Fibroblast of skin of scalp (primary cell): ENCODE data around the gene COG2. TPM values are rescaled to one million over a fixed set of nuclear protein-coding genes. Genes with fewer than 3 reads are reported as not detected.
"Not testable (repeated sequence)": the region's sequence is repeated elsewhere in the genome, so short reads cannot be mapped to it uniquely, and the experiment has no call there.

Source experiments
- DNase-seq: peaks from one replicate; pipeline ENCODE4 v3.0.0-alpha.2; 2013
- polyA plus RNA-seq, 2 experiments: library from polyadenylated mRNA; unstranded; fragments of 120-200 nt; gene quantifications; one replicate each; pipeline ENCODE4 v1.2.1, GENCODE V29; 2013; ENCODE audit not compliant: insufficient read length in 2 of 2

Gene COG2, protein sequence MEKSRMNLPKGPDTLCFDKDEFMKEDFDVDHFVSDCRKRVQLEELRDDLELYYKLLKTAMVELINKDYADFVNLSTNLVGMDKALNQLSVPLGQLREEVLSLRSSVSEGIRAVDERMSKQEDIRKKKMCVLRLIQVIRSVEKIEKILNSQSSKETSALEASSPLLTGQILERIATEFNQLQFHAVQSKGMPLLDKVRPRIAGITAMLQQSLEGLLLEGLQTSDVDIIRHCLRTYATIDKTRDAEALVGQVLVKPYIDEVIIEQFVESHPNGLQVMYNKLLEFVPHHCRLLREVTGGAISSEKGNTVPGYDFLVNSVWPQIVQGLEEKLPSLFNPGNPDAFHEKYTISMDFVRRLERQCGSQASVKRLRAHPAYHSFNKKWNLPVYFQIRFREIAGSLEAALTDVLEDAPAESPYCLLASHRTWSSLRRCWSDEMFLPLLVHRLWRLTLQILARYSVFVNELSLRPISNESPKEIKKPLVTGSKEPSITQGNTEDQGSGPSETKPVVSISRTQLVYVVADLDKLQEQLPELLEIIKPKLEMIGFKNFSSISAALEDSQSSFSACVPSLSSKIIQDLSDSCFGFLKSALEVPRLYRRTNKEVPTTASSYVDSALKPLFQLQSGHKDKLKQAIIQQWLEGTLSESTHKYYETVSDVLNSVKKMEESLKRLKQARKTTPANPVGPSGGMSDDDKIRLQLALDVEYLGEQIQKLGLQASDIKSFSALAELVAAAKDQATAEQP
- polyA plus RNA-seq (2013, experiment 1 of 2; ENCODE audit: insufficient read length), result 11.7 TPM
- polyA plus RNA-seq (2013, experiment 2 of 2; ENCODE audit: insufficient read length), result 13.3 TPM

DNA sequence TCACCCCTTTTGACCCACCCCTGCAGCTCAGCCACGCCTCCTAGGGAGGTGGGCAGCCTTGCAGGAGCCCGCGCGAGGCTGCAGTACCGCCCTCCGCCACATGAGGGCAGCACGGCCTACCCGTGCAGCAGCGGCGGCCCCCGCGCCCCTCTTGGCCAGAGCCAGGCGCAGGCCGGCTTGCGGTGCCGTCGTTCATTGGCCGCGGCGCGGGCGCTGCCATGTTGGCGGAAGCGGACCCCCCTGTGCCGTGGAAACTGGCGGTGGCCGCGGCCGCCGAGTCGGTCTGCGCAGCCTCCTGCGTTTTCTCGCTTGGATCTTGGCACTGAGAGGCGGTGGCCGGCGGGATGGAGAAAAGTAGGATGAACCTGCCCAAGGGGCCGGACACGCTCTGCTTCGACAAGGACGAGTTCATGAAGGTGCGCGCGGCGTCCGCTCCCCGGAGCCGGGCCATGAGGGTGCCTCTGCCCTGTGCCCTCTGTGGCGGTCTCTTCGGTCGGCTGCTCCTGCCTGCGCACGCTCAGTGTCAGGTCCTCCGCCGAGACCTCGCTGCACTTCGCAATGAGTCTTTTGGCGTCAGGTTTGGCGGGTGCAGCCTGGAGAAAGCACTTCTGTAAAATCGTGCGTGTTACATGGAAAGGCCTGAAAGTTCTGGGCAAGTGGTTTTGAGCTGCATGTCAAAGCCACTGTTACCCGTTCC lies at the start of gene COG2:
TSS of gene COG2 (plus strand) at position 219 of the 697 bp plus-strand sequence. CDS start at position 345, 126 bp downstream.
- peak; percentile 93 for DNase-seq

DNA sequence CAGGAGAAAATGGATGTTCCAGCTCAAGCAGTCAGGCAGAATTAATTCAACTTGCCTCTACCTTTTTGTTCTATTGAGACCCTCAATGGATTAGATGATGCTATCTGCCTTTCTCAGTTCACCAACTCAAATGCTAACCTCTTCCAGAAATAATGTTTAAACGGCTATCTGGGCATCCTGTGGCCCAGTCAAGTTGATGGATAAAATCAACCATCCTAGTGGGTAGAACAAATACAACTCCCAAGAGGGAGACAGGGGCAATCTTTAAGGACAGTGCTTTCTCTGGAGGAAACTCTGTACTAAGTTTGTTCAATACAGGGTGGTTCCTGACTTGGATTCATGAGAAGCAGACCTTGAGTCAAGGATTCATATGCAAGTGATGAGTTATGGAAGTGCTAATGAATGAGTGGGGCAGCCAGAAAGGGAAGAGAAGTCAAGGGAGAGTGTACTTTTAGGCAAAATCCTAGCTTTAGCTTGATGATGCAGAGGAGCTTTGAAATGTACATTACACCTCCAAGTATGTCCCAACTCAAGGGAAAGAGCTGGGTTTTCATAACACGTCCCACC lies 49.4 kb upstream of the COG2 start:
- no peak for DNase-seq

DNA sequence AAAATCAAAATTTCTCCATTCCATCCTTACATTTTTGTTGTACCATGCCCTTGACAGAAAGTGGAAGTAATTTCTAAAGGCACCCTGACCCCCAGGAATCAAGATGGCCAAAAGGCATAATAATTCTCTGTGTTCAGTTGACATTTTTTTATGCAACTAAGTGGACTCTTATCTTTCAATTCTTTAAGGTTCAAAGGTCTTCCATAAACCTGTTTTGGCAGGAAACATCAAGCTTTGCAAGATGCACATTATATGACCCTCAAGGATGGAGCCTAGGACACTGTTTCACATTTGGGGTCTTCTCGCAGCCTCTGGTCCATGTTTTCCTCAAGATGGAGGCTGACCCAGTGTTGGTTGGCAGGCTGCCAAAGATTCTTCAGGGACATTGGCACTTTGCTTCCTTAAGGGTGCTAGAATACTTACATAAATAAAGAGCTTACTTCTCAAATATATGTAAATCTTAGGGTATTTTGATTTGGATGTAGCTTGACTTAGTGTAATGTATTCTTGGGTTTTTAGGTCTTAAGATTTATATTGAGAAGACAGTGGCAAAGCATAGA lies 48.0 kb upstream of the COG2 start:
- DNase-seq, result no peak

DNA sequence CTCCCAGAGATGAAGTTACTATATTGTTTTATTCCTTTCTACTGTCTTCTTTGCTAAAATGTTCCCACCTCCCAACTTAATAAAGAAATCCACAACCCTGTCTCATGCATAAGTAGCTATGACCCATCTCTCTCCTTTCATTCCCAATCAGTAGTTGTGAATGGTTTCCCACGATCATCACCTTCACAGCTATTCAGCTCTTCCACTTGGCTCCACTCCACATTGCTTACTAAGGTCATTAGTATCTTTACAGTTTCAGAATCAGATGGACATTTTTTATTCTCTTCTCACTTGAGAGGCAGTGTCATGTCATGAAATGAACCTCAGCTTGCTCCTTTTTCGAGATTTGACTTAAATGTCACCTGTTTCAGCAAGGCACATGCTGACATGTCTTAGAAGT lies 47.1 kb upstream of the COG2 start:
- DNase-seq, result no peak

DNA sequence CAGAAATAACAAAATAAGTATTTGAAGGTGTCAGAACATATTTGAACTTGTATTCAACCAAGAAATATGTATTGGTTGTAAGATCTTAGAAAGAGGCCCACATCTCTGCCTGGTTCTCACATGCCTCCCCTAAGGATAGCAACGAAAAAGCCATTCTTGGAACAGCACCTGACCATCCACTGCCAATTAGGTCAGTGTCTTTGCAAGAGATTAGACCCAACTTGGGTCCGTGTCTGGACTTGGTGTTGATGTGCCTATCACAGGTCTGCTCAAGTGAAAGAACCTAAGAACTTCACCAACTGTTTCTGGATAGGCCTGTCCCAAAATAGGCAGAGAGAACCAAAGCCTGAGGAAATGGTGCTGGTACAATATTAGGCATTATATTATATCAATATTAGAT lies 46.0 kb upstream of the COG2 start:
- no peak for DNase-seq

DNA sequence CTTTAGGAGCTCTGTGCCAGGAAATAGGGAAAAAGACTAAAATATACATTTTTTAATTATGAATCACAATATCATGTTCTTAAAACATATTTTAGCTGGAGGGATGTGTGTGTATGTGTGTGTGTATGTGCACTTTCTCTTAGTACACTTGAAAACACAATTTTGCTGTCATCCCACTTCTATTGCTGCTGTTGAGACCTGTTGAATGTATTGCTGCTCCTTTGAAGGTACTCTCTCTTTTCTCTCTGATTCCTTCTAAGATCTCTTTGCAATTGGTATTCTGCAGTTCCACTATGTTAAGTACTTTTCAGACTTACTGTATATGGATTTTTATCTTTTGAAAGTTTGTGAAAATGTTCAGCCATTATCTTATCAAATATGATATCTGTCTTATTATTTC lies 43.5 kb upstream of the COG2 start:
- DNase-seq, result no peak

DNA sequence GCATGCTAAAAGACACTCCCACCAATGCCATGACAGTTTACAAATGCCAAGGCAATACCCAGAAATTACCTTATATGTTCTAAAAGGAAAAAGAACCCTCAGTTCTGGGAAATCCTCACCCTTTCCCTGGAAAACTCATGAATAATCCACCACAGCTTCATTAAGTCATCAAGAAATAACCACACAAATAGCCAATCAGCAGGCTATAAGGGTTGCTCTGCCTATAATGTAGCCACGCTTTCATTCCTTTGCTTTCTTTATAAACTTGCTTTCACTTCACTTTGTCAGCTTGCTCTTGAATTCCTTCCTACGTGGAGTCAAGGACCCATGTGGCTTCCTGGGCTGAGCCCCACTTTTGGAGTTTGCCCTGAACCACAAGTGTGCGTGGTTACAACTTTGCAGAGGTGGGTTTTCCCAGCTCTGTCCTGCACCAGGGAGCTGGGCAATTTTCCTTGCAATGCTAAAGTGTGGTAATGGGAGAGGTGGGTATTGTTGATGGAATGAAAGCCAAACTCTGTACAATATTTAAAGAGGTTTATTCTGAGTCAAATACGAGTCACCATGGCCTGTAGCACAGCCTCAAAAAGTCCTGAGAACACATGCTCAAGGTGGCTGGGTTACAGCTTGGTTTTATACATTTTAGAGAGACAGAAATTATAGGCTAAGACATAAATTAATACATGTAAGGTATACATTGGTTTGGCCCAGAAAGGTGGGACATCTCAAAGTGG lies 42.2 kb upstream of the COG2 start:
- DNase-seq, result no peak

DNA sequence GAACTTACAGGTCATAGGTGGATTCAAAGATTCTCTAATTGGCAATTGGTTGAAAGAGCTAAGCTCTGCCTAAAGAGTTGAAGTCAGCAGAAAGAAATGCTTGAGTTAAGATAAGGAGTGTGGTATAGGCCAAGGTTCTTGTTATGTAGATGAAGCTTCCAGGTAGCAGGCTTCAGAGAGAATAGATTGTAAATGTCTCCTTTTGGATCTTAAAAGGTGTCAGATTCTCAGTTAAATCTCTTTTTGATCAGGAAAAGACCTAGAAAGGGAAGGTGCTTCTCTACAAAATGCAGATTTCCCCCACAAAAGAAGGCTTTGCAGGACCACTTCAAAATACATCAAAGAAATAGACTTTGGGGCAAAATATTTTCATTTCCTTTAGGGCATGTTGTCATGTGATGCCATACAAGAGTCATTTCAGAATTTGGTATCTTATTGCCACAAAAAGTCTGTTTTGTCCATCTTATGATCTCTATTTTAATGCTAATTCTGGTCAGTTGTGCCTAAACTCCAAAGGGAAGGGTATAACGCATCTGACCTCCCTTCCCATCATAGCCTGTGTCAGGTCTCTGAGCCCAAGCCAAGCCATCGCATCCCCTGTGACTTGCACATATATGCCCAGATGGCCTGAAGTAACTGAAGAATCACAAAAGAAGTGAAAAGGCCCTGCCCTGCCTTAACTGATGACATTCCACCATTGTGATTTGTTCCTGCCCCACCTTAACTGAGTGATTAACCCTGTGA lies 41.5 kb upstream of the COG2 start:
- not testable (repeated sequence) for DNase-seq

DNA sequence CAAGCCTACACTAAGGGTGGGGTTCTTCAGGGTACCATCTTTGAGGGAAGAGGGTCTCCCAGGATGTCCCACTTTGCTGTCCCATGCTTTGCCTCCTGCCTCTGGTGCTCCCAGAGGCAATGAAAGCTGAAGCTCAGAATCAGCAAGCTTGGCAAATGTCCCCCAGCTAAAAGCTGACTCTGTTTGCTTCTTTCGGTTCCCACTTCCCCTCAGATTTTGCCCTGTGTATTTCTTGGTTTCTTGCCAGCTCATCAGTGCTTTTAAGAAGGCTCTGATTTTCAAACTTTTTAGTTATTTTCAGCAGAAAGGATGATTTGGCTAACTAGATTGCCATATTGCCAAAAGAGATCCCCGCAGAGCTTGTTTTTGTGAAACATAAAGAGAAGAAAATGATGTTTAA lies 33.1 kb upstream of the COG2 start:
- no peak for DNase-seq

DNA sequence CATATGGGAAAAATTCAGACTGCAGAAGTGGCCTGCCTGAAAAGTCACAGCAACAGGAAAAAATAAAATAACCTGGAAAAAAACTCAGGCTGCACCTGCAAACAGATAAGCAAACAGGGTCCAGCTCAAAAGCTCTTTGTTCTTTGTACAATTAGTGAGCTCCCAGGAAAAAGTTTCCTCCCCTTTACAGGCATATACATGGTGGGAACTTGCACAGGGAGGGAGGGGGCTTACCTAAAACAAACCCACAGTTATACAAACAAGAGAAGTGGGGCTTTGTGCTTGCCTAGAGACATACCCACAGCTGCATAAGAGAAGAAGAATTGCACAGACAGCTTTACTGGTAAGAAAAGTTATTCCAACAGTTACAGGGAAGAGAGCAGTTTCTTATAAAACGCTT lies 31.7 kb upstream of the COG2 start:
- DNase-seq, result no peak

DNA sequence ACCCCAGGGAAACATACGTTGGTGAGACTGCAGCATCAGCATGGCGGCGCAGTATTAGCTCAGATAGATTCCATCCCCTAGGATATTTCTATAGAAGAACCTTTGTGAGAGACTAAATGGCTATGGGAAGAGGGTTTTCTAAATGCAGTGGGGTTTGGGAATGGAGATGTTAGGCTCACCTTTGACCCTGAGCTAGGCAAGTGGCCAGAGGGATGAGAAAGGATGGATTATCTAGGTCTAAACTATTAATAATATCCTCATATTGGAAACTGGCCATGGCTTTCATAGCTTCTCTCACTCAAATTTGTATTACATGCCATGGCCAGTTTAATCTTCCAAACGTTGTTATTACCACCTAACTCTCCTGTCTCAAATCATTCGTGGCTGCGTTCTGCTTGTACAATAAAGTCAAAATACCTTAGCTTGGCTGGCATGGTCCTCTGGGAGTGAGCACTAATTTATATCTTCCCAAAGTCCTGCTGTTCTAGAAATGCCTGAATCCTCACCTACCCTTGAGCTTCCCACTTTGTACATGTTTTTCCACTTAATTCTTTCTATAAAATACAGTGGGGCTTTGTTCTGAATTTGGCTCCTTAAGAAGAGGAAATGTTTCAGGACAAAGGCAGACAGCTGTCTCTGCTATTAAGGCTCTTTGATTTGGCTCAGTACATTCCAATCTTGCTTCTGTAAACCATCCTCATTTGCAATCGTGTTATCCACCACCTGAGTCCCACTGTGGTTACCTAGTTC lies 31.0 kb upstream of the COG2 start:
- DNase-seq, result no peak

DNA sequence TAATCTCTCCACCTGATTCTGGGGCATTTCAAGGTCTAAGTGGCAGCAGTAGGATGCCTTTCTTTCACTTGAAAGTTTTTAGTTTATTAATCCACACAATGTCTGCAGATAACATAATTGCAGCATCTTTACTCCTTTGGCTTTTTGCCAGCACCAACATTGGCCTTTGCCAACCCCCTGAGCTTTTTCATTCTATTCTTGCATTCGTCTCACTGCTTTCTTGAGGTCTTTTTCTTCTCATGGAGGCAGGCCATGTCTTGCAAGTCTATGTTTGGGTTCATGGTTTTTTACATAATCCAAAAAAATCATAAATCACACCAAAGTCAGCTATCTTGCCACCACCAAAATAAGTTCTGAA lies 30.4 kb upstream of the COG2 start:
- DNase-seq, result no peak

DNA sequence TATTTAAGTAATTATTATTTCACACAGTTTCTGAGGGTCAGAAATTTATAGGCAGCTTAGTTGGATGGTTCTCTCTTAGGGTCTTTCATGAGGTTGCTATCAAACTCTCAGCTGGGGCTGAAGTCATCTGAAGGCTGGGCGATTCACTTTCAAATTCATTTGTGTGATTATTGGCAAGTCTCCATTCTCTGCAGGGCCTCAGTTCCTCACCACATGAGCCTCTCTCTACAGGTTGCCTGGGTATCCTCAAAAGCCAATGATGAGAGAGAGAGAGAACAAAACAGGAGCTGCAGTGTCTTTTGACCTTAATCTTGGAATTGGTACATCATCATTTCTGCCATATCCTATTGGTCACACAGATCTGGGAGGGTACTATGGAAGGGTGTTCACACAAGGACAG lies 29.6 kb upstream of the COG2 start:
- no peak for DNase-seq

DNA sequence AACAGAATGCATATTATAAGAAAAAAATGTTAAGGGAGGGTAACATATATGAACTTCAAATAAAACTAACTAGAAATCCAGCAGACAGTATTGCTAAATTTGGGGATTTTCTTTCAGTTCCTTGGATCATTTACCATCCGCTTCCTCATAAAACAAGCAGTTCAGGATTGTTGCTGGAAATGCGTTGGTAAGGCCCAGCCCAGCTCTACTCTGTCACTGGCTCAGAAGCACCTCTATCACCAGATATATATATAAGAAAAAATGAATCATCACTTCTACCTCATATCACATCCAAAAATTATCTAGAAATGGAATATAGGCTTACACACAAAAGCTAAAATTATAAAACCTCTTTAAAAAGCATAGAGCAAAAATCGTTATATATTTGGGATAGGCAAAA lies 28.2 kb upstream of the COG2 start:
- DNase-seq, result no peak

DNA sequence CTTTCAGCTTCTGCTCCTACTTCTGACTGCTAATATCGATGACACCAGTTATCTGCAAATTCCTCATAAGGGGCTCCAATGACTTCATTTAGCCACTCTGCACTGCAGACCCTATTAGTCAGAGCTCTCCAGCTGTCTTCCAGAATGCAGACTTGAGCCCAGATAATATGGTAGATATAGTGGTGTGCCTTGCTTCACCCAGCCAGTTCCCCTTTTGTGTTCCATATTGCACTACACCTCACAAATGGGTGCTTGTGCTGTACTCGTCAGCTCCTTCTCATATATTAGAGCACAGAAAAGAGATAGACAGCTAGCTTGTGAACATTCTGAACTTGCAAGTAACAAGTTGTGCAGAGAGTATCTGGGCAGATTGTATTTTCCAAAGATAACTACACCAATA lies 23.7 kb upstream of the COG2 start:
- DNase-seq, result no peak

DNA sequence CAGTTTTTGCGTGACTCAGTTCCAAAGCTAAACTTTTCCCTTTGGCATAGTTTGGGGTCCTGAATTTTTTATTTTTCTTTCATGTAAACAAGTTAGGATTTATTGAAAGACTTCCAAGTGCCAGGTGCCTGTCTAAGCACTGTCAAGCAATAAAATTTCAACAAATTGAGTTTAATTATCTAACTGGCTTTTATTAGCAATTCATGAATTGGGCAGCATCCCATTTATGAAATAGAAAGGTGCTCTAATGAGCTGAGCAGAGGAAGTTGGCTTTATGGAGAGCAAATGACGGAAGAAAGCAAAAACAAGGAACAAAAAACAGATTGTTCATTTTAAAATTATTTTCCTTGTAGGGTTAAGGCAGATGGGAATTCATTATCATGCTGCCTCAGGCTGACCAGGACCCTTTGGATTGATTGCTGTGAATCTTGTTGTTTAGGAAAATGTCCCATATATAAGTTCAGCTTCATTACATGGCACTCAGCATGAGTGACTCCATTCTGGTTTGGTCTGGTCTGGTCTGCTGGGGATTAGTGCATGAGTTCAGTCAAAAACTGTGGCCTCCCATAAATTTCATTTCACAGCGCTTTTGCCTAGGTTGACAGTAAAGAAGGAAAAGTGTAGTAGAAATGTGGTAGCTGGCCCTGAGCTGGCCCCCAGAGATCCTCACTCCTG lies 21.5 kb upstream of the COG2 start:
- no peak for DNase-seq

DNA sequence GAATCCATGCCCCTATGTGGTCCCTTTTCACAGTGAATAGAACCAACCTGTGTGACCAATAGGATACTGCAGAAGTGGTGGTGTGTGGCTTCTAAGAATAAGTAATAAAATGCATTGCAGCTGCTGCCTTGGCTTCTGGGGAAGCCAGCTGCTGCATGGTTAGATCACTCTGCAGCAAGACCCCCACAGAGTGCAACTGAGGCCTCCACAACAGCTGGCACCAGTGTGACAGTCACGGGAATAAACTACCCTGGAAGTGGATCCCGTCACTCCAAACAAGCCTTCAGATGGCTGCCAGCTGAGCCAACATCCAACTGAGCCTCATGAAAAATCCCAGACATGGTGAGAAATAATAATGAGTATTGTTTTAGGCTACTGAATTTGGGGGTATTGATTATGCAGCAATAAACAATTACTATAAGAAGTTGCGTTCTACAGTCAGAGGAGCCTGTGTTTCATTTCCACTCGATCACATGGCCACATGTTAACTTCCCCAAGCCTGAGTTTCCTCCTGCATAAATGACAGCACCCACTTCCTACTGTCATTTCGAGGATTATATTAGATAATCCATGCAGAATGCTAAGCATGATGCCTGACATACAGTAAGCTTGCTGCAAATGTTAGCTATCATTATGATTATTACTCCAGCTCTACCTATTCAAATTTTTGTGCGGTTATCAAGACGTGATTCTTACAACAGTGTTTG lies 20.8 kb upstream of the COG2 start:
- no peak for DNase-seq

DNA sequence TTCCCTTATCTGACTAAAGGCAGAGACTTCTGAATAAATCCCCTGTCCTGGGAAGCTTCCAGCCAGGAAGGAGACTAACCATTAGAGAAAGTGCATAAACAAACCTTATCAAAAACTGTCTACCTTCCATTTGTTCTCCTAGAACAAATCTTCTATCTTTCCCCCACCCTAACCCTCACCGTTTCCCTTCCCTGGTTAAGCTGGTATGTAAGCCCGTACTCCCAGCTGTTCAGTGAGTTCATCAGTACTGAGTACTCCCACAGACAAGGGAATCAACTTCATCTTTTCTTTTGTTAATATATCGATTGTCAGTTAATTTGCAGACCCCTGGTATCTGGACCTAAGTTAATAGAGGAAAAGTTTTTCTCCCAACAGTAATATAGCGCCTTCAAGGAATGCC lies 20.1 kb upstream of the COG2 start:
- no peak for DNase-seq

DNA sequence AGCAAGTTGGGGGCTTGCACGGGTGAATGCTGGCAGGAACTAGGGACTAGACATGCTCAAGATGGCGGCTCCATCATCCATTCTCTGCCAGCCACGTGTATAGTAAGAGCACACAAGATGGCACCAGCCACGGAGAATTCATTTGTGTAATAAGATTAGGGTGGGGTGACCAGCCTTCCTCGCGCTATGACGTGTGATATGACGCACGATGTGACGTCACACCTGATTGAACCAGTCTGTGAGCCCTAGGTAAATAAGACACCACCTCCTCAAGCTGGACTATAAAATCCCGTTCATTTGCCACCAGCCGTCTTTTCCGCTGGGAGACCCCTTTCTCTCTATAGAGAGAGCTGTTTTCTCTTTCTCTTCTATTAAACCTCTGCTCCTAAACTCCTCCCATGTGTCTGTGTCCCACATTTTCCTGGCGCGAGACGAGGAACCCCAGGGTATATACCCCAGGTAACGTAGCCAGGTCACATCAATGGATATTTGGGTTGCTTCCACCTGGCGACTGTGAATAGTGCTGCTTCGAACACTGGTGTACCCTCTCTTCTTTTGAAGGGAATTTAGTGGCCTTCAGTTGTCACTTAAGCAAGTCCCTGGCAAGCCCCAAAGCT lies 18.1 kb upstream of the COG2 start:
- no peak for DNase-seq
